ENCODE results near the gene SMIM5. TPM values are rescaled to one million over a fixed set of nuclear protein-coding genes. Genes with fewer than 3 reads are reported as not detected.

Gene SMIM5
- total RNA-seq, 1 donor from 2014 or later = not detected

- DNase-seq (ENCODE audit: low spot score) = no peak
- TF ChIP-seq CTCF (IDR thresholded peaks at IDR 0.05) = no peak
- H3K36me3 Mint-ChIP-seq (ENCODE audit: low read depth) = peaks cover 10% of the 10 kb centered on the region
- no peaks in the 10 kb centered on the region for H3K9me3 Mint-ChIP-seq (ENCODE audit: low read depth)
- H3K4me3 Mint-ChIP-seq (ENCODE audit: unreplicated experiment) = no peak overlapping the region
- H3K27ac Mint-ChIP-seq (ENCODE audit: unreplicated experiment) = no peak overlapping the region
- peaks cover 17% of the 10 kb centered on the region for H3K4me1 Mint-ChIP-seq (ENCODE audit: low read depth)
- H3K27me3 Mint-ChIP-seq (ENCODE audit: low read depth) = no peaks in the 10 kb centered on the region
Observed at GRCh38 chr17:75664099-75664549, 30.9 kb downstream of the SMIM5 start.

DNA sequence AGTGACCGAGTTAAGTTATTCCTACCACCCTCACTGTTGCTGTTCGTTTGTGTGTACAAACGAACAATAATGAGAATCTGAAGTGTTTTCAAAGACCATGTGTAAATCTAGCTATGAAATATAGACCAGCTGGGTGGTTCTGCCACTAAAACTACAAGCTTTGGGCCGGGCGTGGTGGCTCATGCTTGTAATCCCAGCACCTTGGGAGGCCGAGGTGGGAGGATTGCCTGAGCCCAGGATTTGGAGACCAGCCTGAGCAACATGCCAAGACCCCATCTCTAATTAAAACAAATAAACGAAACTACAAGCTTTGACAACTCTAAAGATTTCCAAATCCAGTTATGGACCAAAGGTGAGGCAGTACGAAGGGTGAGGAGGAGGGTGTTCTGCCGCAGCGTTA lies 32.7 kb downstream of the SMIM5 start:
- peaks cover 18% of the 10 kb centered on the region for H3K36me3 Mint-ChIP-seq (ENCODE audit: low read depth)
- H3K9me3 Mint-ChIP-seq (ENCODE audit: low read depth) = no peaks in the 10 kb centered on the region
- H3K27me3 Mint-ChIP-seq (ENCODE audit: low read depth) = no peaks in the 10 kb centered on the region
- H3K4me1 Mint-ChIP-seq (ENCODE audit: low read depth) = peaks cover 24% of the 10 kb centered on the region
- no peak for TF ChIP-seq CTCF (IDR thresholded peaks at IDR 0.05)
- no peak for DNase-seq (ENCODE audit: low spot score)
- H3K27ac Mint-ChIP-seq (ENCODE audit: unreplicated experiment) = peak overlapping the region; percentile 4
- H3K4me3 Mint-ChIP-seq (ENCODE audit: unreplicated experiment) = no peak overlapping the region

DNA sequence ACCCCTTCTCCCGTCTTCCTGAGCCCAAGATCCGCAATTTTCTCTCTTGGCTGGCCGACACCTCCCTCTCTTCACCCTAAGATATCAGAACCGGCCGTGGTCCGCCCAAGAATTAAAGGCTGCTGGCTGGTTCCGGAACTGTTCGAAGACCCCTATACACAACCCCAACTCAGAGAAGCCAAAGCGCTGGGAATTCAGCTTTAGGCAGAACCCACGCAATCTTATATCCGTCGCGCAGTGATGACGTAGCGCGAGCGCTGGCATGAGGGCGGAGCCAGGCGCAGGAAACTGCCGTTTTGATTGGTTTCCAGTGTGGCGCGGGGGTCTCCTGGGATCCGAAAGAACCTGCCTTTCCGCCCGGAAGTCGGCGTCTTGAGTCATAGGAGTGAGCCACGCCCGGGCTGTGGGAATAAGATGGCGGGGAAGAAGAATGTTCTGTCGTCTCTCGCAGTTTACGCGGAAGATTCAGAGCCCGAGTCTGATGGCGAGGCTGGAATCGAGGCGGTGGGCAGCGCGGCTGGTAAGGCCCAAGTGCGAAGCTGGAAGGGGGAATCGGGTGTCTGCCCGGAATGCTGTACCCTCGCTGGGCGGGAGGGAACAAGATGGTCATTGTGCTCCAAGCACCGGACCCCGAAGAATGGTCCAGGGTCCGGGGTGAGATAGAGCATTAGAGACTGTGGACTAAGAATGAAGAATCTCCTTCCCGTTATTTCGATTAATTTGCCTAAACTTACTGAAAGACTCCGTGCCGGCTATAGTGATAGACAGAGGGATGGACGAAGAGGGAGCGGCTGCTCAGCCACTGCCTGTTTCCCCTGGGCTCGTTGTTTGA lies 33.9 kb downstream of the SMIM5 start, which contains the start of the genes RECQL5 and SAP30BP:
RECQL5 (minus strand) TSS at position 196 of the 832 bp plus-strand sequence. CDS start 597 bp downstream, outside the sequence.
SAP30BP (plus strand) TSS at position 380 of the 832 bp plus-strand sequence; CDS start at position 415, 35 bp downstream.
- TF ChIP-seq CTCF (IDR thresholded peaks at IDR 0.05) = peak; percentile 12
- Mint-ChIP-seq H3K27ac (ENCODE audit: unreplicated experiment) (peak within 1 kb of the TSS; percentile 4), H3K4me3 (ENCODE audit: unreplicated experiment) (no peak within 1 kb of the TSS), H3K27me3 (ENCODE audit: low read depth) (no peaks in the 10 kb centered on the region), H3K36me3 (ENCODE audit: low read depth) (peaks cover 17% of the 10 kb centered on the region), H3K9me3 (ENCODE audit: low read depth) (no peaks in the 10 kb centered on the region), H3K4me1 (ENCODE audit: low read depth) (peaks cover 24% of the 10 kb centered on the region)
- peak; percentile 98 for DNase-seq (ENCODE audit: low spot score)

GRCh38 chr17:75667825-75668224 lies 34.6 kb downstream of the SMIM5 start:
- TF ChIP-seq CTCF (IDR thresholded peaks at IDR 0.05) = no peak
- Mint-ChIP-seq H3K9me3 (ENCODE audit: low read depth) (no peaks in the 10 kb centered on the region), H3K36me3 (ENCODE audit: low read depth) (peaks cover 13% of the 10 kb centered on the region), H3K27ac (ENCODE audit: unreplicated experiment) (no peak overlapping the region), H3K27me3 (ENCODE audit: low read depth) (no peaks in the 10 kb centered on the region), H3K4me1 (ENCODE audit: low read depth) (peaks cover 24% of the 10 kb centered on the region), H3K4me3 (ENCODE audit: unreplicated experiment) (no peak overlapping the region)
- DNase-seq (ENCODE audit: low spot score) = no peak

DNA sequence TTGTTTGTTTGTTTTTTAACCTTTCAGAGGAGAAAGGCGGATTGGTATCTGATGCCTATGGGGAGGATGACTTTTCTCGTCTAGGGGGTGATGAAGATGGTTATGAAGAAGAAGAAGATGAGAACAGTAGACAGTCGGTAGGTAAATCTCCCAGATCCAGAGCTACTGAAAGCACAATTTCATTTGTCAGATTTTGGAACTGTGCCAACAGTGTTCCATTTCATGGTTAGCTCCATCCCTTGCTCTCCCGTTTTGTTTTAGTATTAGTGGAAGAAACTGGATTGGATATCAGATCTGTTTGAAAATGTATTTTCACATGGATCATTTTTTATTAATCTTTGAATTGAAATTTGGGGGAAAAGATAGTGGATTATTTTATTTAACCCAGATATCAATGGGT lies 35.3 kb downstream of the SMIM5 start:
- no peak for DNase-seq (ENCODE audit: low spot score)
- Mint-ChIP-seq H3K4me1 (ENCODE audit: low read depth) (peaks cover 24% of the 10 kb centered on the region), H3K4me3 (ENCODE audit: unreplicated experiment) (no peak overlapping the region), H3K36me3 (ENCODE audit: low read depth) (peaks cover 13% of the 10 kb centered on the region), H3K9me3 (ENCODE audit: low read depth) (no peaks in the 10 kb centered on the region), H3K27ac (ENCODE audit: unreplicated experiment) (no peak overlapping the region), H3K27me3 (ENCODE audit: low read depth) (no peaks in the 10 kb centered on the region)
- TF ChIP-seq CTCF (IDR thresholded peaks at IDR 0.05) = no peak
